Lower leg skin (tissue), 4 donors: Measurements from ENCODE around the gene OSBPL9. TPM values are rescaled to one million over a fixed set of nuclear protein-coding genes. Genes with fewer than 3 reads are reported as not detected.

ENCODE experiments used
- DNase-seq, 2 donors: peaks; one replicate each; pipeline ENCODE4 v3.0.0-alpha.2; 2019; ENCODE audit warnings: low spot score in 2 of 2
- H3K4me3 ChIP-seq: fragments of 200-600 bp; sonication (generic); 2 replicates; pipeline ENCODE4 v1.5.1; 2017; ENCODE audit warnings: mild to moderate bottlenecking, low read depth; ENCODE audit not compliant: poor library complexity, severe bottlenecking
- CTCF ChIP-seq, 3 donors: fragments of 450-650 bp; IDR thresholded peaks; one replicate each; pipeline ENCODE4 v1.5.1; 2016; ENCODE audit warnings: antibody characterized with exemption in 3 of 3, mild to moderate bottlenecking in 3 of 3, moderate library complexity in 2 of 3
- POLR2A ChIP-seq, 2 donors: fragments of 450-650 bp; IDR thresholded peaks; one replicate each; pipeline ENCODE4 v1.6.1; 2016 to 2017; ENCODE audit warnings: antibody characterized with exemption in 2 of 2, mild to moderate bottlenecking in 1 of 2, moderate library complexity in 1 of 2
- WGBS, 2 donors: methylation state at CpG; one replicate each; pipeline ENCODE4 v1.1.5; 2018; 5-methylcytosine and 5-hydroxymethylcytosine counted together
- intact Hi-C: fragments of 100-400 bp; cut with DNase I; formaldehyde crosslinking; loops from one replicate; pipeline ENCODE4 v1.15.0; 2023; ENCODE audit warnings: low total_unique reads
- total RNA-seq, 4 donors: library from RNA; depleted of rRNA; stranded (reverse); fragments of >200 nt; gene quantifications; one replicate each; pipeline ENCODE4 v1.1.0, GENCODE V29; 2016

OSBPL9 gene
- total RNA-seq, 4 donors from 2014 or later: 35.9 to 56.9 (median 46.9) TPM

GRCh38 chr1:51686450-51686849, 69.6 kb downstream of the OSBPL9 start:
- no peak overlapping the region for H3K4me3 ChIP-seq
- DNase-seq: no peak
- no peak for TF ChIP-seq CTCF (IDR thresholded peaks at IDR 0.05)
- TF ChIP-seq POLR2A (IDR thresholded peaks at IDR 0.05): no peak
- intact Hi-C loops: no loop called here
- WGBS, 2 donors: 45 to 52% methylated on average over 2 of the region's 2 CpGs

- TF ChIP-seq POLR2A (IDR thresholded peaks at IDR 0.05) (no peak), CTCF (IDR thresholded peaks at IDR 0.05) (no peak)
- DNase-seq: no peak
- H3K4me3 ChIP-seq: no peak overlapping the region
- intact Hi-C loops: no loop called here
These were observed 72.2 kb downstream of the OSBPL9 start for GRCh38 chr1:51689075-51689440.

GRCh38 chr1:51689643-51690042, 72.8 kb downstream of the OSBPL9 start:
- intact Hi-C loops: no loop called here
- TF ChIP-seq CTCF (IDR thresholded peaks at IDR 0.05) (no peak), POLR2A (IDR thresholded peaks at IDR 0.05) (no peak)
- DNase-seq: no peak
- no peak overlapping the region for H3K4me3 ChIP-seq

DNA sequence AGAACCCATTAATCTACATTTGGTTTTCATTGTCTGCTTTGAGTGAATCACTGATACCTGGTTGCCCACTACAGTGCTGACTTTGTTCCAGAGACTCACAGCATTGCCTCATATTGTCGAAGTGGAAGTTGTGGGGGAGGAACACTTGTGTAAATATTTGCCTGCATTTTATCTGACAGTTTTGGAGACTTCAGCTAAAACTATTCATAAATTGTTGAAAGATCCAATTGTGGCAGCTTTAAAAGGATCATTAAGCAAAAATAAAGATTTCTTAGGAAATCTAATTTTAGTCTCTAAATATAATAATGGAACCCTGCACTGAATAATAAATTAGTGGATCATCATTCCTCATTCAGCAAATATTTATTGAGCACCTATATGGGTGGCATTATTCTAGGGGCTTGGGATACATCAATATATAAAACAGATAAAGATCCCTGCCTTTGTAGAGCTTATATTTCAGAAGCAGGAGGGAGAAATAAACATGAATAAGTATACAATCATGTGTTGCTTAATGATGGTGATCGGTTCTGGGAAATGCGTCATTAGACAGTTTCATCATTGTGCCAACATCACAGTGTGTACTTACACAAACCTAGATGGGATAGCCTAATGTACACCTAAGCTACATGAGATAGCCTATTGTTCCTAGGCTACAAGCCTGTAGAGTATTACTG, 73.5 kb downstream of the OSBPL9 start:
- H3K4me3 ChIP-seq: no peak overlapping the region
- TF ChIP-seq POLR2A (IDR thresholded peaks at IDR 0.05) (no peak), CTCF (IDR thresholded peaks at IDR 0.05) (no peak)
- WGBS, 2 donors: 73 to 77% methylated on average over 3 of the region's 3 CpGs
- no peak for DNase-seq
- intact Hi-C loops: no loop called here

GRCh38 chr1:51691920-51692319, 75.0 kb downstream of the OSBPL9 start:
- 87 to 89% methylated on average over 5 of the region's 5 CpGs for WGBS, 2 donors
- intact Hi-C loops: no loop called here
- DNase-seq: no peak
- TF ChIP-seq CTCF (IDR thresholded peaks at IDR 0.05) (no peak), POLR2A (IDR thresholded peaks at IDR 0.05) (no peak)
- no peak overlapping the region for H3K4me3 ChIP-seq
